ENCODE data around the gene MAD2L1BP. TPM values are rescaled to one million over a fixed set of nuclear protein-coding genes. Genes with fewer than 3 reads are reported as not detected.

MAD2L1BP gene
- total and polyA plus RNA-seq, 9 donors, result 17.4 to 23.6 (median 19.4) TPM

DNA sequence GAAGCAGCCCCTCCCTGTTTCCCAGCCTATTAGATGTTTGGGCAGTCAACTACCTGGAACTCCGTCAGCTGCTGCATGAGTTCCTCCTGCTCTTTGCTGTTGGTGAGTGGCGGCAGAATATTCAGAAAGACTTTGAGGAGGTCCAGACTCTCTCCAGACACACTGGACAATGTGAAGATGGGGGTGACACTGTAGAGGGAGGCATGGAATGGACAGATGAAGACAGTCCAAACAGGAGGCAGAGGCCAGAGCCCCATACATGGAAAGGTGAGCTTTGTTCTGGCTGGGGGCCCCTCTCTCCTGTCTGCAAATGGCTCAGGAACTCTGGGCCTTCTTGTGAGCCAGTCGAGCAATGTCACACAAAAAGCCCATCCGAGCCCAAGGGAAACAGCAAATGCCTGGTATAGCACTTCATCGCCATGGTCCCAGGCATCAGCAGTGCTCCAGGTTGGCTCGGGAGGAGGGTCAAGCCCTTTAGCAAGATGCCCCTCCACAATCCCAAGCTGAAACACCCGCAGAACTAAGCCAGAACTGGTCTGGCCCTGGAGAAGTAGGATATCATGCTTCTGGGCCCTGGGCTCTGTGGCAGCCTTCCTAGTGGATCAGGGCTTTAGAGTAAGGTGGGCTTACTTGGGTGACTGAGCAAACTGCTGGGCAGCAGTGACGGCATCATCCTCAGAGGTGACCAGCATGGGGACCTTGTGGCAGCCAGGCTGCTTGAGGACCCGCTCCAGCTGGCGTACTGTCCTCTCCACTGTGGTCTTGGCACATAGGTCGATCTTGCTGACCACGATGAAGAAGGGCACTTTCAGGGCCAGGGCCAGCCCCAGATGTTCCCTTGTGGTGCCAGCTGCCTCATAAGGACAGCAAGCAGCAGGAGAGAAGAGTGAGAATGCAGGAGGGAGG, 11.5 kb upstream of the MAD2L1BP start:
- Histone ChIP-seq H3K4me3 (ENCODE audit: low read length) (no peak overlapping the region), H3K27ac (ENCODE audit: low read length) (no peak overlapping the region), H3K4me1 (ENCODE audit: control insufficient read depth, insufficient read depth, low read length) (peaks cover 18% of the 10 kb centered on the region), H3K9me3 (replicated peaks; ENCODE audit: control insufficient read depth, low read depth, low read length) (no peaks in the 10 kb centered on the region), H3K27me3 (ENCODE audit: control insufficient read depth, insufficient read depth, low read length) (no peaks in the 10 kb centered on the region), H3K36me3 (ENCODE audit: control insufficient read depth, insufficient read depth, low read length) (peaks cover 75% of the 10 kb centered on the region)
- no peak for DNase-seq
- WGBS (ENCODE audit: insufficient coverage), result 92% methylated on average over 8 of the region's 12 CpGs

DNA sequence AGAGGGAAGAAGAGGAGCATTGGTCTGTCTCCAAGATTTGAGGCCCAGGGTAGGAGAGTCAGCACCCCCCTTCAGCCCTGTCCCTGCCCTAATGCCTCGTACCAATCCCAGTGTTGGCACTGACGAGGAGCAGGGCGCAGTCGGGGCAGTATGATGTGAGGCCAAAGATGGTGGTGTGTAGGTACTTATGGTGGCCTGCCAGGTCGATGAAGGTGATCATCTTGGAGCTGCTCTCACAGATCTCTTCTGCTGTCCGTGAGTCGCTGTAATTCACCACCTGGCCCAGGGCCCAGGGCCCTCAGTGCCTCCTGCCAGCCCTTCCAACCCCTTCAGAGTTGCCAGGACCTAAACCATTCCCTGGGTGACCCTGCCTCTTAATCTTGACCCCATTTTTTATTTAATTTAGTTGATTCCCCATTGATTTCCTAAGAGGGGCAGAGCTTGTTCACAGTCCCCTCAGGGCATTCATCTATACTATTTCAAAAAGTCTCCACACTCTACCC, 10.8 kb upstream of the MAD2L1BP start:
- H3K36me3 ChIP-seq (ENCODE audit: control insufficient read depth, insufficient read depth, low read length), result peaks cover 73% of the 10 kb centered on the region
- H3K9me3 ChIP-seq (replicated peaks; ENCODE audit: control insufficient read depth, low read depth, low read length), result no peaks in the 10 kb centered on the region
- H3K27me3 ChIP-seq (ENCODE audit: control insufficient read depth, insufficient read depth, low read length), result no peaks in the 10 kb centered on the region
- H3K4me3 ChIP-seq (ENCODE audit: low read length), result no peak overlapping the region
- no peak for DNase-seq
- peaks cover 23% of the 10 kb centered on the region for H3K4me1 ChIP-seq (ENCODE audit: control insufficient read depth, insufficient read depth, low read length)
- H3K27ac ChIP-seq (ENCODE audit: low read length), result no peak overlapping the region
- WGBS (ENCODE audit: insufficient coverage), result 93% methylated on average over 2 of the region's 7 CpGs

DNA sequence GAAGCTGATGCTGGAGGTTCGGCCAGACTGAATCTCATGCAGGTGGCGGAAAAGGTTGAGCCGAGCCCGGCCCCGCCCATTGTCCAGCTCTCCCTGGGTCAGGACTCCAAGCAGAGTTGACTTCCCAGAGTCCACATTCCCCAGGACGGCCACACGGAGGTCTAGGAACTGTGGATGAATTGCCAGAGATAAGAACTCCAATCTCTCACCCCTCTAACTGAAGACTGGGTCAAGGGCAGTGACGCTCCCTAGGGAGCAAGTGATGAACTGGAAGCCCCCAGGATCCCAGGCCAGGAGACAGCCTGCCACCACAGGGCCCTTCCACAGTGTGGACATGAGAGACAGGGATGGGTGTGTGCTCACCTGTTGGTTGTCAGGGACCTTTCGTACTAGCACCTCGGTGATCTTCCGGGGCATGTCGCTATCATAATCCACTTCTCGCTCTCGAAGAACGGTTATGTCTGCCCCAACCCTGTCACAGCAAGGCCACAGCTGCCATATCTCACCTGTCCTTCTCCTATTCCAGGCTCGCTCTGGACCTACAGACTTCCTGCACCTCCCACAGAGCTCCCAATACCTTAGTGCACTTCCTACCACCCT, 10.1 kb upstream of the MAD2L1BP start:
- Histone ChIP-seq H3K36me3 (ENCODE audit: control insufficient read depth, insufficient read depth, low read length) (peaks cover 67% of the 10 kb centered on the region), H3K9me3 (replicated peaks; ENCODE audit: control insufficient read depth, low read depth, low read length) (no peaks in the 10 kb centered on the region), H3K27me3 (ENCODE audit: control insufficient read depth, insufficient read depth, low read length) (no peaks in the 10 kb centered on the region), H3K4me1 (ENCODE audit: control insufficient read depth, insufficient read depth, low read length) (peaks cover 28% of the 10 kb centered on the region), H3K27ac (ENCODE audit: low read length) (no peak overlapping the region), H3K4me3 (ENCODE audit: low read length) (no peak overlapping the region)
- DNase-seq, result no peak
- 97% methylated on average over 10 of the region's 16 CpGs for WGBS (ENCODE audit: insufficient coverage)

DNA sequence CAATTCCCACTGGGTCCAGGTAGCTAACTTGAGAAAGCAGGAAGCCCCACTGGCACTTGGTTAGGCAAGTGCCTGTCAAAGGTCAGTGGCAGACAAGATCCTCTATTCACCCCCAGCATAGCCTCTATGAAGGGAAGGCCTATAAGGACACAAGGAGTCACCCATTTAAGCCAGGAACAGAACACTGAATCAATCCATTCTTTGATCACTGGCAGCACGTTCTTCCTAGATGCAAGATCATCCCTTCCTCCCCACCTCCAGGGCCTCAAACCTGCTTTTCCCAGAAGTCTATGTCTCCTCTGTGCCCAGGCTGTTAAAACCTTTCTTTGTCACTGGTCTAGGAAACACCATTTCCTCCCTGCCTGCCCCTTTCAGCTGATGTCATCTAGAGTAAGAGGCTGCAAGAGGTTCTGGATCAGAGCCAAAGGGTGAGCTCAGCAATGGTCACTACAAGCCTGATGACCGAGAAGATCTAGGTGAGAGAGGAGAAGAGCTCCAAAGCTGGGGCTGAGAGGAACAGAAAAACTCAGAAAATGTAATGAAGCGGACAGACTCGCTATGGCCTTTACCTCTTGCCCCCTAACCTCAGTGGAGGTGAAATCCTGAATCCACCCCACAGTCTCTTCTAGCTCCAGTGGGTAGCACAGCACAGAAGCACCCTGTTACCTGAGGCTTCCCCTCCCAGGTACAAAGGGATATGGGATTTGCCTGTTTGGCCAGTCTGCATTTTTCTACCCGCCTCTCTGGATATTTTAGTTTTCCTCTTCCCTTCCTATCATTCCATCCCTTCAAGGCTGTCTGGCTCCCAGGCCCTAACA, 8.4 kb upstream of the MAD2L1BP start:
- Histone ChIP-seq H3K4me1 (ENCODE audit: control insufficient read depth, insufficient read depth, low read length) (peaks cover 33% of the 10 kb centered on the region), H3K36me3 (ENCODE audit: control insufficient read depth, insufficient read depth, low read length) (peaks cover 49% of the 10 kb centered on the region), H3K9me3 (replicated peaks; ENCODE audit: control insufficient read depth, low read depth, low read length) (no peaks in the 10 kb centered on the region), H3K4me3 (ENCODE audit: low read length) (no peak overlapping the region), H3K27ac (ENCODE audit: low read length) (peak overlapping the region; percentile 87), H3K27me3 (ENCODE audit: control insufficient read depth, insufficient read depth, low read length) (no peaks in the 10 kb centered on the region)
- peak; percentile 91 for DNase-seq
- 45% methylated on average over 3 of the region's 5 CpGs for WGBS (ENCODE audit: insufficient coverage)

DNA sequence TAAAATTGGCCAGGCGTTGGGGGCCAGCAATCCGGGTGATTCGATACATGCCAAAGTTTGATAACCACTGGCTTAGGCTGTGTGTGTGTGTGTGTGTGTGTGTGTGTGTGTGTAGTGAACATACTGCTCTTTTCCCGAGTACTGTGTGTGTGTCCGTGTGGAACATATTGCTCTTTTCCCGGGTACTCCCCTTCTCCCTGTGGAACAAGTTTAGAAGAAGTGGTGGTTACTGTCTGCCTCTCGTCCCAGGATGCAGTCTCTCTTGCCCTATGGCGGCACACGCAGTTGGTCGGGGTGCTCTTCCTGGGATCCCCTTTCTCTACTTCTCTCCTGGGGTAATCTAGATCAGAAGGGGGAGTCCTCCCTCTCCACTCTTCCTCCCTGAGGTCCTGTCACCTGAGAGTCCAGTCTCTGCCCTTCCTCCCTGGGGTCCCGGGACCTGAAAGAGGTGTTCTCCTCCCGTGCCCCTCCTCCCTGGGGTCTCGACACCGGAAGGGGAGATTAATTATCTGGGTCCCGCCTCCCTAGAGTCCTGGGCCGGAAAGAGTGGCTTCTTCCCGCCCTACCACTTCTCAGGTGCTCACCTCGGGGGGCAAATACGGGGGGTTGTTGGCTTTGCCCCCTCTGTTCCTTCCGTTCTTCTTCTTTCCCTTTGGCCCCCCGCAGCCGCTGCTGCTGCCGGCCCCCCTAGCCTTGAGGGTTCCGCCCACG, 7.1 kb upstream of the MAD2L1BP start:
- Histone ChIP-seq H3K27ac (ENCODE audit: low read length) (peak overlapping the region; percentile 96), H3K27me3 (ENCODE audit: control insufficient read depth, insufficient read depth, low read length) (no peaks in the 10 kb centered on the region), H3K4me3 (ENCODE audit: low read length) (peak overlapping the region; percentile 93), H3K36me3 (ENCODE audit: control insufficient read depth, insufficient read depth, low read length) (peaks cover 36% of the 10 kb centered on the region), H3K9me3 (replicated peaks; ENCODE audit: control insufficient read depth, low read depth, low read length) (no peaks in the 10 kb centered on the region), H3K4me1 (ENCODE audit: control insufficient read depth, insufficient read depth, low read length) (peaks cover 33% of the 10 kb centered on the region)
- WGBS (ENCODE audit: insufficient coverage), result 0% methylated on average over 6 of the region's 25 CpGs
- DNase-seq, result peak; percentile 75

DNA sequence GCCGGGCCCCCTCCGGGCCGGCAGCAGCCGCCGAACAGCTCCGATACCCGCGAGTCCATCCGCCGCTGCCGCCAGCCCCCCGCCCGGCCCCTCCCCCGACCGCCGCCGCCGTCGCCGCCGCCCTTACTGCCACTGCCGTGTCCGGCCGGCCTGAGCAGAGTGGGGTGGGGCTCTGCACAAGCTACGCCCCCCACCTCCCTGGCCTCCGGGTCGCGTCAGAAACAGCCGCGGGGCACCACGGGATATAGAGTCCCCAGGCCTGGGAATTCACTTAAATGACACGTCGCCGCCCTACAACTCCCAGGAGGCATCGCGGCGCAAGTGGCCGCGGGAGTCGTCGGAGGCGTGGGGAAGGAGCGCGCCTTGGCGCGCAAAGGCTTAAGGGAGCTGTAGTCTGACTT, 6.5 kb upstream of the MAD2L1BP start, which contains the start of gene GTPBP2:
TSS of gene GTPBP2 (minus strand) at position 161 of the 401 bp plus-strand sequence. CDS start at position 59, 102 bp downstream.
- 0% methylated on average over 30 of the region's 46 CpGs for WGBS (ENCODE audit: insufficient coverage)
- Histone ChIP-seq H3K27me3 (ENCODE audit: control insufficient read depth, insufficient read depth, low read length) (no peaks in the 10 kb centered on the region), H3K9me3 (replicated peaks; ENCODE audit: control insufficient read depth, low read depth, low read length) (no peaks in the 10 kb centered on the region), H3K4me3 (ENCODE audit: low read length) (peak within 1 kb of the TSS; percentile 94), H3K36me3 (ENCODE audit: control insufficient read depth, insufficient read depth, low read length) (peaks cover 31% of the 10 kb centered on the region), H3K4me1 (ENCODE audit: control insufficient read depth, insufficient read depth, low read length) (peaks cover 33% of the 10 kb centered on the region), H3K27ac (ENCODE audit: low read length) (peak within 1 kb of the TSS; percentile 100)
- peak; percentile 100 for DNase-seq

DNA sequence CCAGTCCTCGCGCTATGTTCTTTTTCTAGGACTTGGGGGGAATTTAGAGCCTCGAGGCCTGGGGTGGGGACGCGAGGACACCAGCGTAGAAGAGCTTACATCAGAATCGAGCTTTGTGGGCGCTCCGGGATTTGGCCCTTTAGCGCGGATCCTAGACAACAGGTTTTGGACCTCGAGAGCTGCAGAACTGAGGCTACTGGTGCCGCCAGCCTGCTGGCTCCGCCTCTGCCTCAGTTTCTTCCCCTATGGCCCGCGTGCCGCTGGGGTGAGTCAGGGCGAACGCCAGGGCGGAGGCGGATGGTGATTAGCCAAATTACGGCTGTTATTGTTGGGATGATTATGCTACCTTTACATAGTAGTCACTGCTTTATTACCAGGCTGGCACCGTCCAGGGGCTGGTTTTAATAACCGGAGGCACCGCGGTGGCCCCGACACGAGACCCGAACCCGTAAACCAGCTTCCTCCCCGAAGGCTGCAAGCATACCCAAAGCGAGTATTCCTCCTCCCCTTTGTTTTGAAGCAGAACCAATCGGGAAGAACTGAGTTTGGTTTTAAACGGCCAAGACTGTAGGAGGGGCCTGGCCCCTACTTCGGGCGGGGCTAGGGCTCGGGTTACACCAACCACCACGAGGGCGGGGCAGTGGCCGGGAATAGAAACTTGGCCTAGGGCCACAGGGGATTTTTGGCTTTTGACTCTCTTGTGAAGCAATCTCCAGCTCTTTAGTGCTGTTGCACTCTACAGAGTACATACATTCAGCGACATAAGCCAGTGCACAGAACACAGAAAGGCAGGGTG, 5.9 kb upstream of the MAD2L1BP start:
- DNase-seq, result peak; percentile 100
- Histone ChIP-seq H3K36me3 (ENCODE audit: control insufficient read depth, insufficient read depth, low read length) (peaks cover 25% of the 10 kb centered on the region), H3K27ac (ENCODE audit: low read length) (peak overlapping the region; percentile 100), H3K9me3 (replicated peaks; ENCODE audit: control insufficient read depth, low read depth, low read length) (no peaks in the 10 kb centered on the region), H3K4me3 (ENCODE audit: low read length) (peak overlapping the region; percentile 94), H3K4me1 (ENCODE audit: control insufficient read depth, insufficient read depth, low read length) (peaks cover 33% of the 10 kb centered on the region), H3K27me3 (ENCODE audit: control insufficient read depth, insufficient read depth, low read length) (no peaks in the 10 kb centered on the region)
- under 1% methylated on average over 20 of the region's 41 CpGs for WGBS (ENCODE audit: insufficient coverage)

DNA sequence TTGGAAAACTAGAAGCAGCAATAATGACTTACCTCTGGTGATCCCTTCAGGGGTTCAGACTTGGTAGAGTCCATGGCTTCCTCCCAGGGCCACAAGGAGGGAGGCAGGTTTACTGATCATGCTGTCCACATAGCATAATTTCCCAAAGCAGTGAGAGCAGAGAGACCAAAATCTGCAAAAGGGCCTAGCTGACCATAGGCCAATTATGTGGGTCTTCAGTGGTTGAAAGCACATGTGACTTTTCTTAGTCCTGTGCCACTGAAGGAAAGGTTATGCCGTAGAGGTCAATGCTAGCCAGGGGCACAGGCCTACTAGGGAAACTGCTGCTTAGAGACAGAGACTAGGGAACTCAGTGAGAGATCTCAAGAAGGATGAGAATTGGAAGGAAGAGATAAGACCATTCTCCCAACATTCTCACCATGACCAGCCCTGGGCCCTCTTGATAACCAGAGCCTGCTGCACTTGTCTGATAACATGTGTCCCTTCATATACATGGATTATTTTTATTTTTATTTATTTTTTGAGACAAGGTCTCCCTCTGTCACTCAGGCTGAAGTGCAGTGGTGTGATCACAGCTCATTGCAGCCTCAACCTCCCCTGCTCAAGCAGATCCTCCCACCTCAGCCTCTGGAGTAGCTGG, 4.5 kb upstream of the MAD2L1BP start:
- Histone ChIP-seq H3K4me3 (ENCODE audit: low read length) (no peak overlapping the region), H3K36me3 (ENCODE audit: control insufficient read depth, insufficient read depth, low read length) (peaks cover 11% of the 10 kb centered on the region), H3K27ac (ENCODE audit: low read length) (peak overlapping the region; percentile 100), H3K27me3 (ENCODE audit: control insufficient read depth, insufficient read depth, low read length) (no peaks in the 10 kb centered on the region), H3K4me1 (ENCODE audit: control insufficient read depth, insufficient read depth, low read length) (peaks cover 39% of the 10 kb centered on the region), H3K9me3 (replicated peaks; ENCODE audit: control insufficient read depth, low read depth, low read length) (no peaks in the 10 kb centered on the region)
- WGBS (ENCODE audit: insufficient coverage), result no CpG with 5 or more reads among the region's 1 CpG
- DNase-seq, result no peak
